Tongue (tissue), 2 donors: ENCODE data around the gene ATG16L1. TPM values are rescaled to one million over a fixed set of nuclear protein-coding genes. Genes with fewer than 3 reads are reported as not detected.
A peak's percentile ranks its signal among the peaks of the same experiment; 100 is the strongest.

Experiments
- DNase-seq: peaks from one replicate; pipeline ENCODE4 v3.0.0-alpha.2; 2015
- total RNA-seq: library from RNA; depleted of rRNA; stranded (reverse); fragments of >200 nt; gene quantifications from one replicate; pipeline ENCODE4 v1.2.3, GENCODE V29; 2014

Gene ATG16L1
- 27.0 TPM for total RNA-seq

GRCh38 chr2:233251306-233252116 is at the start of gene ATG16L1:
Gene ATG16L1 (plus strand): TSS chr2:233251673. CDS start chr2:233251828, 155 bp downstream.
- peak; percentile 98 for DNase-seq

- no peak for DNase-seq
Measured at GRCh38 chr2:233202531-233202944, 48.9 kb upstream of the ATG16L1 start.

GRCh38 chr2:233203060-233203459 is 48.4 kb upstream of the ATG16L1 start:
- DNase-seq, result no peak

- DNase-seq, result no peak
Measured at GRCh38 chr2:233204286-233204936, 47.1 kb upstream of the ATG16L1 start.

- no peak for DNase-seq
Measured at GRCh38 chr2:233208382-233209116, 42.9 kb upstream of the ATG16L1 start.

- no peak for DNase-seq
Measured at GRCh38 chr2:233209117-233209532, 42.3 kb upstream of the ATG16L1 start.

- peak; percentile 67 for DNase-seq
Measured at GRCh38 chr2:233209533-233210171, 41.8 kb upstream of the ATG16L1 start.

GRCh38 chr2:233210281-233210680 is 41.2 kb upstream of the ATG16L1 start:
- no peak for DNase-seq

GRCh38 chr2:233210843-233211547 is 40.5 kb upstream of the ATG16L1 start:
- peak; percentile 79 for DNase-seq

- DNase-seq, result no peak
Measured at GRCh38 chr2:233211548-233211895, 40.0 kb upstream of the ATG16L1 start.

GRCh38 chr2:233213011-233213410 is 38.5 kb upstream of the ATG16L1 start:
- no peak for DNase-seq

GRCh38 chr2:233213975-233214374 is 37.5 kb upstream of the ATG16L1 start:
- no peak for DNase-seq

- peak; percentile 20 for DNase-seq
Measured at GRCh38 chr2:233217892-233218377, 33.5 kb upstream of the ATG16L1 start.

- DNase-seq, result no peak
Measured at GRCh38 chr2:233218836-233219235, 32.6 kb upstream of the ATG16L1 start.

- DNase-seq, result no peak
Measured at GRCh38 chr2:233219848-233220247, 31.6 kb upstream of the ATG16L1 start.

- DNase-seq, result no peak
Measured at GRCh38 chr2:233221378-233222063, 30.0 kb upstream of the ATG16L1 start.

- no peak for DNase-seq
Measured at GRCh38 chr2:233223059-233223894, 28.2 kb upstream of the ATG16L1 start.

GRCh38 chr2:233225230-233226068 is 26.0 kb upstream of the ATG16L1 start:
- no peak for DNase-seq

- no peak for DNase-seq
Measured at GRCh38 chr2:233226511-233227031, 24.9 kb upstream of the ATG16L1 start.
